Measurements from ENCODE around the gene SPDEF.

- no peak for TF ChIP-seq CTCF (IDR thresholded peaks at IDR 0.05)
- no peak for TF ChIP-seq POLR2AphosphoS5 (IDR thresholded peaks at IDR 0.05; ENCODE audit: insufficient read depth in 1 of 2, low read depth in 1 of 2)
These were observed 1.1 kb upstream of the SPDEF start for GRCh38 chr6:34557228-34557627.

Measured in vagina (tissue), 2 donors.